Stimulated activated naive CD4-positive, alpha-beta T cell (primary cell): Measurements from ENCODE around the gene PROX1.
A peak's percentile ranks its signal among the peaks of the same experiment; 100 is the strongest.

Experiments used
- DNase-seq, 6 experiments: peaks; one replicate each; lab custom pipeline; 2025; lab: John Stamatoyannopoulos, UW

PROX1 gene

GRCh38 chr1:213980906-213981305 lies 6.9 kb upstream of the PROX1 start:
- no peak for DNase-seq

GRCh38 chr1:213982289-213982671 lies 5.5 kb upstream of the PROX1 start:
- DNase-seq, result no peak

DNA sequence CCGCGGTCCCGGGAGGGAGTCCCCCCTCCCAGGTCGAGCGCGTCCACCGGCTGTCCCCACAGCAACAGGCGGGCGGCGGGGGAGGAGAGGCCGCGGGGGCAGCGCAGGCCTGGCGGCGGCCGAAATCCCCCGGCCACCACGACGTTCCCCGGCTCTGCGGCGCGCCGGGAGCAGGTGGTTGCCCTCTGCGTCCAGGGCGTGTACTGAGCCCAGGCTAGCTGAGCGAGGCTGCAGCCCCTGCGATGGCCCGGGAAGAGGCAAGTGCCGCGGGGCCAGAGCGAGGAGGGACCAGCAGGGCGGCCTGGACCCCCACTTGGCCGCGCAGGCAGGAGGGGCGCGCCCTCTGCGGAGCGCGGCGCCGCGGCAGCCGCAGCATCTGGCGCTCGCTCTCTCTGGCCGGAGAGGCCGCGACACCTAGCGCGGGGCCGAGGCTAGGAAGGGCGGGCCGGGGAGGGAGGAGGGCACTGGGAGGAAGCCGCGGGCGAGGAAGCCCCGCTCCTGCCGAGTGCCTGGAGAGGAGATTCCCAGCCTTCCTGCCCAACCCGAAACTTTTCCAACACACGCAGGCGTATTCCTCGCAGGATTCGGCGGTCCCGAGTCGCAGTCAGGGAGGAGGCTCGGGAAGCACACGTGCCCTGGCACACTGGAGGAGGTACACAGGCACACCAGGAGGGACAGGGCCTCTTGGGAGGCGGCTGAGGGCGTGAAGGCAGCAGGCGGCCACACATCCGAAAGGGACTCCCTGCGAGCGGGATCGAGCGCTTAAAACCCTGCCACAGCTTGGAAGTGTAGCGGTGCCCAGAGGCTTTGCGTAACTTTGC lies 4.9 kb upstream of the PROX1 start:
- no peak for DNase-seq

- peak in 2 of 6 experiments; percentile 21 to 24 for DNase-seq
These were observed 4.0 kb upstream of the PROX1 start for GRCh38 chr1:213983493-213984386.

GRCh38 chr1:213984387-213985208 lies 3.2 kb upstream of the PROX1 start:
- peak in 3 of 6 experiments; percentile 8 to 41 (median 29) for DNase-seq

GRCh38 chr1:213985209-213986019 lies 2.4 kb upstream of the PROX1 start:
- peak in 2 of 6 experiments; percentile 29 to 41 for DNase-seq

- DNase-seq, result peak in 1 of 6 experiments; percentile 47
These were observed 1.5 kb upstream of the PROX1 start for GRCh38 chr1:213986020-213986924.

- peak in 1 of 6 experiments; percentile 43 for DNase-seq
These were observed 885 bp upstream of the PROX1 start for GRCh38 chr1:213986925-213987250.

- peak in 3 of 6 experiments; percentile 38 to 55 (median 48) for DNase-seq
These were observed 299 bp upstream of the PROX1 start for GRCh38 chr1:213987422-213987926.

DNA sequence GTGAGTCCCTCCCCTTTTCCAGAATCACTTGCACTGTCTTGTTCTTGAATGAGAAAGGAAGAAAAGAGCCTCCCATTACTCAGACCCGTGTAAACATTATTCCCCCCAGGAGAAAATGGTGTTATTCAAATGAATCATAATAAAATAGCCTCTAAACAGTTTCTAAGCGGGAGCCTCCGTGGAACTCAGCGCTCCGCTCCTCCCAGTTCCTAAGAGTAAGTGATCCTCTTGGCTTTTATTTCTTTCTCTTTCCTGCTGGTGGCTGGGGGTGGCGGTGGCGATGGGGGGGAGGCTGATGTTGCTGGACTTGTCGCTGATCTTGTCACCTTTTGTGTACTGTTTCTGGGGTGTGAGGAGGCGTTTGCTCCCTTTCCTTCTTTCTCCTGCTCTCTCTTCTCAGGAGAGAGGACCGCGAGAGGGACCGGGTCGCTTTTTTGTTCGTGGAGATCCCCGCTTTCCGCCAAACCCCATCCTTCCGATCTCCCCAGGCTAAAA lies 781 bp downstream of the PROX1 start:
- peak in 2 of 6 experiments; percentile 18 to 22 for DNase-seq

- peak in 1 of 6 experiments; percentile 15 for DNase-seq
These were observed 1.5 kb downstream of the PROX1 start for GRCh38 chr1:213989002-213989855.

DNA sequence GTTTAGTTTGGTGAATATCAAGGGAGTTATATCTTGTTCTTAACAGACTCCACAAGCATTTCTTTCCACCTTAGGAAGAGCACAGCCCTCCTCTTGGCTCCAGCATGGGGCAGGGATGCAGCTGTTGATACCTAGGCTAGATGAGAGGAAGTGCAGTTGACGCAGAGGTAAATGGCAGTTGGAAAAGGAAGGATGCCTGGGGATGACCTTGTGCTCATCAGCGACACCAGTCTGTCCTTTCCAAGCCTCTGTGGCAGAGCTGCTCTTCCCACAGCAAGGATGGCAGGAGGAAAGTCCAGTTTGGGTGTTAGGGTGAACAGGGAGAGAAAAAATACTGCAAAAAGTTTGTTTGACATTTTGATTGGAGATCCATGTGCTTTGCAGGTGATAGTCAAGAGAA lies 6.2 kb downstream of the PROX1 start:
- DNase-seq, result no peak

DNA sequence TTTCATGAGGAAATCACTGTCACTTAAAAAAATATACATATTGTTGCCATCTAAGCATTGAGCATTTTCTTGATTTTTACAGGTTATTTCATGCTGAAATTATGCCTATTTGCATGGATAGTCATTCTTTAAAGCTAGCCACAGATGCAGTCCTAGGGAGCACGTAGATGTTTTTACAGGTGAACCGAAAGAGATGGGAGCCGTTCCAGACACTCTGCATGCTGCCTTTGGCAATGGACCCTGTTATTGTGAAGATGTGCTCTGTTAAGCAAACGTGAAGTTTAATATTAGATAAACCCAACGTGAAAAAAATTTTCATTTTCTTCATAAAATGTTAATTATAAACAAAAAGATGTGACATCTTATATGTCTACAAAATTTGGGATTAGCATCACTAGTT lies 7.1 kb downstream of the PROX1 start:
- no peak for DNase-seq

- DNase-seq, result no peak
These were observed 7.8 kb downstream of the PROX1 start for GRCh38 chr1:213995603-213996002.

DNA sequence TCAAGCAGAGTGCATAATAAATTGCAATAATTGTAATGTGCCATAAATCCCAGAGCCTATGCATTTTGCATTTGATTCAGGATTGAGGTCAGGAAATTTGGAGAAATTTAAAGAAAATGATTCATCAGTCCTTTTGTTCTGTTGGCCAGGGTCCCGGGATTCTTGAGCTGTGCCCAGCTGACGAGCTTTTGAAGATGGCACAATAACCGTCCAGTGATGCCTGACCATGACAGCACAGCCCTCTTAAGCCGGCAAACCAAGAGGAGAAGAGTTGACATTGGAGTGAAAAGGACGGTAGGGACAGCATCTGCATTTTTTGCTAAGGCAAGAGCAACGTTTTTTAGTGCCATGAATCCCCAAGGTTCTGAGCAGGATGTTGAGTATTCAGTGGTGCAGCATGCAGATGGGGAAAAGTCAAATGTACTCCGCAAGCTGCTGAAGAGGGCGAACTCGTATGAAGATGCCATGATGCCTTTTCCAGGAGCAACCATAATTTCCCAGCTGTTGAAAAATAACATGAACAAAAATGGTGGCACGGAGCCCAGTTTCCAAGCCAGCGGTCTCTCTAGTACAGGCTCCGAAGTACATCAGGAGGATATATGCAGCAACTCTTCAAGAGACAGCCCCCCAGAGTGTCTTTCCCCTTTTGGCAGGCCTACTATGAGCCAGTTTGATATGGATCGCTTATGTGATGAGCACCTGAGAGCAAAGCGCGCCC lies 8.7 kb downstream of the PROX1 start:
- DNase-seq, result no peak

GRCh38 chr1:213997038-213997771 lies 9.4 kb downstream of the PROX1 start:
- no peak for DNase-seq

- no peak for DNase-seq
These were observed 10.0 kb downstream of the PROX1 start for GRCh38 chr1:213997772-213998107.

- DNase-seq, result no peak
These were observed 11.0 kb downstream of the PROX1 start for GRCh38 chr1:213998785-213999184.
